Neural progenitor cell (in vitro differentiated cells): Measurements from ENCODE around the gene TMSB10.

Source experiments
- EZH2phosphoT487 ChIP-seq: fragments of 200-600 bp; sonication (generic); IDR thresholded peaks from 2 replicates; pipeline ENCODE4 v1.6.1; 2017; ENCODE audit warnings: antibody characterized with exemption
- TF ChIP-seq, protein P1 (sequence below): fragments of 200-600 bp; sonication (generic); IDR thresholded peaks from 2 replicates; pipeline ENCODE4 v1.5.1; 2017; ENCODE audit warnings: antibody characterized with exemption, mild to moderate bottlenecking

DNA sequence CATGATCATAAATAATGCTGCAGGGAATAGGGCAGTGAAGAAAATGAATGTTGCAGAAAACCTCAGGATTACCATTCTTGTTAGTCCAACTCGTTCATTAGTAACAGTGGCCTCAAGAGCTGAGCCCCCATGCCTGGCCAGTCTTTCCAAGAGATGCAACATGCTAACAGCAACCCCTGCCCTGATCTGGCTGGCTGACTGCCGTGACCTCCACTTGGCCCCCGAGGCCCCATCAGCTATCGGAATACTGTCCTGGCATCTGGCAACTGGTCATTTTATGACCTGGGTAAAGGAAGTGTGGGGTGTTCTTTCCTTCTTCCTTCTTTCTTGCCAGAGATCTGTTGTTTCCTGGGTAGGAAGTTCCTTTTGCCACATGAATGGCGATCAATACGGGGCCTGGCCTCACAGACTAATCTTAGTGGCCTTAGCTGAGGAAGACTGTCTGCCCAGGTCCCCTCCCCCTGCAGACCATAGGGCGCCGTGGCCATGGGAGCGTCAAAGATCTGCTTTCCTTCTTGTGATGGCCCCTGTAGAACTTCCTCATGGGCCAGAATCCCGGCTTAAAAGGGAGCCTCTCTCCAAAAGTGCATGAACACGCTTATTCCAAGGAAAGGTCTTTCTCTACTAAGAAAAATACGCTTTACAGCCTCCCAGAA is 14.0 kb upstream of the TMSB10 start:
- TF ChIP-seq, protein P1, sequence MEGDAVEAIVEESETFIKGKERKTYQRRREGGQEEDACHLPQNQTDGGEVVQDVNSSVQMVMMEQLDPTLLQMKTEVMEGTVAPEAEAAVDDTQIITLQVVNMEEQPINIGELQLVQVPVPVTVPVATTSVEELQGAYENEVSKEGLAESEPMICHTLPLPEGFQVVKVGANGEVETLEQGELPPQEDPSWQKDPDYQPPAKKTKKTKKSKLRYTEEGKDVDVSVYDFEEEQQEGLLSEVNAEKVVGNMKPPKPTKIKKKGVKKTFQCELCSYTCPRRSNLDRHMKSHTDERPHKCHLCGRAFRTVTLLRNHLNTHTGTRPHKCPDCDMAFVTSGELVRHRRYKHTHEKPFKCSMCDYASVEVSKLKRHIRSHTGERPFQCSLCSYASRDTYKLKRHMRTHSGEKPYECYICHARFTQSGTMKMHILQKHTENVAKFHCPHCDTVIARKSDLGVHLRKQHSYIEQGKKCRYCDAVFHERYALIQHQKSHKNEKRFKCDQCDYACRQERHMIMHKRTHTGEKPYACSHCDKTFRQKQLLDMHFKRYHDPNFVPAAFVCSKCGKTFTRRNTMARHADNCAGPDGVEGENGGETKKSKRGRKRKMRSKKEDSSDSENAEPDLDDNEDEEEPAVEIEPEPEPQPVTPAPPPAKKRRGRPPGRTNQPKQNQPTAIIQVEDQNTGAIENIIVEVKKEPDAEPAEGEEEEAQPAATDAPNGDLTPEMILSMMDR: no peak
- TF ChIP-seq EZH2phosphoT487: no peak
